HG02885 (cell line): Measurements from ENCODE around the gene C2CD2.

Experiments
- ATAC-seq: cut with Tn5 transposase; IDR thresholded peaks from one replicate; pipeline ENCODE4 v1.9.1; 2021; ENCODE audit warnings: mild to moderate bottlenecking; ENCODE audit not compliant: unreplicated experiment, poor library complexity

The C2CD2 gene

DNA sequence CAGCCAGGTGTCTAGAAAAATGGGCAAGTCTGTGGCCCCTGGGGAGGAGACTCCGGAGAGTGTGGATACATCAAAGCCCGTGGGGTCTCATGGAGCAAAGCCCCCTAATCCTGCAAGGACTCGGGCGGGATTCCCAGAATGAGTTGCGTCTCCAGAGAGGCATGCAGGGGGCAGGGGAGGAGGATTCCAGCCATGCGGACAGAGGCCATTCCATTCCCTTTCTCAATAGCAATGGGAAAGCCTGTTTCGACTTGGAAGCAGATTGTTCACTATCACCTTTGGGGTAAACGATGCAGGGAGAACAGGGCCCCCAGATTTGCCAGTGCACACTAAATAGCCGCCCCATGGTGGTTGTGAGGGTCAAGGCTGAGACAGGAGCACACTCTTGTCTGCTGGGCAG, 59.3 kb downstream of the C2CD2 start:
- ATAC-seq, result no peak

DNA sequence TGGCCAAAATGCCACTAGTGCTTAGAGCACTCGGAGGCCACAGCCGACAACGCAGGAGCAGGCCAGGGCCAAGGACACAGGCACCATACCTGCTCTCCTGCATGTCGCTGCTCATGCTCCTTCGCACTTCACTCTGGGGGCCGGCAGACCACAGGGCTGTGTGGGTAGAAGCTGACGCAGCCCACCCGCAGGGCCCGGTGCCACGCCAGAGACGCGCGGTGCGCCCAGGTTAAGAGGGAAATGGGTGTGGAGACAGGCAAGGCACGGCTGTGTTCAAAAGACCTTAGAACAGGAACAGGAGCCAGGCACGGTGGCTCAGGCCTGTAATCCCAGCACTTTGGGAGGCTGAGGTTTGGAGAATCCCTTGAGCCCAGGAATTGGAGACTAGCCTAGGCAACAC, 61.1 kb downstream of the C2CD2 start:
- no peak for ATAC-seq

DNA sequence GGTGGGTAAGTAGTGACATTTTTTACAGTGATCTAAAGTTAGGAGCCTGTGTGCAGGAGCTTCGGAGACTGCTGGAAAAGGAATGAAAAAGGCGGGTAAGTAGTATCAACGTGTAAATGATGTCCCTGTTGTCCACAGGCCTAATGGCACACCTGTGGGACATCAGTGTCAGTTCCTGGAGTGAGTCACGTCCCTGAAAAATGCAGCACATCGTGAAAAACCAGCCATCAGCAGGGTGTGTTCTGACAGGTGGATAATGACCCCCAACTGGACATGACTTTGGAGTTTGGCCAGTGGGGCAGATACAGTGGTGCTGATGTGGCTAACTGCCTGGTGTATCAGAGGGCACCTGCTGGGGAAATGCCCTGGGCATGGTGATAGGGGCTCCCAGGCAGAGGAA, 62.7 kb downstream of the C2CD2 start:
- ATAC-seq, result no peak

DNA sequence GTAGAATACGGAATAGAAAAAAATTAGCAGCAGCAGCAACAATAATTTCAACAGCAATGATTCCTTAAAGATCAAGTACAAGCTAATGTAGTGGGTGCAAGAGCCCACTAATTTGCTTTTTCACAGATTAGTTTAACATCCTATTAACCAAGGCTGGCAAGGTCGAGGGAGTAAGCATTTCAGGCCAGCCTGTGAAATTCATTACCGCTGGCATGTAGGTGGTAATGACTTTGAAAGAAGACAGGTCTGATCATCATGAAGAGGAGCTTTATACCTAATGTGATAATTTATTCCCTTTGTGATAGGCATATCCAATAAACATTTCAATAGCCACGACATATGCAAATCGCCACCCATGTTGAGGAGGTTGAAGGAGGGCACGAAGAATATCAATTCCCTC, 63.5 kb downstream of the C2CD2 start:
- ATAC-seq, result no peak

DNA sequence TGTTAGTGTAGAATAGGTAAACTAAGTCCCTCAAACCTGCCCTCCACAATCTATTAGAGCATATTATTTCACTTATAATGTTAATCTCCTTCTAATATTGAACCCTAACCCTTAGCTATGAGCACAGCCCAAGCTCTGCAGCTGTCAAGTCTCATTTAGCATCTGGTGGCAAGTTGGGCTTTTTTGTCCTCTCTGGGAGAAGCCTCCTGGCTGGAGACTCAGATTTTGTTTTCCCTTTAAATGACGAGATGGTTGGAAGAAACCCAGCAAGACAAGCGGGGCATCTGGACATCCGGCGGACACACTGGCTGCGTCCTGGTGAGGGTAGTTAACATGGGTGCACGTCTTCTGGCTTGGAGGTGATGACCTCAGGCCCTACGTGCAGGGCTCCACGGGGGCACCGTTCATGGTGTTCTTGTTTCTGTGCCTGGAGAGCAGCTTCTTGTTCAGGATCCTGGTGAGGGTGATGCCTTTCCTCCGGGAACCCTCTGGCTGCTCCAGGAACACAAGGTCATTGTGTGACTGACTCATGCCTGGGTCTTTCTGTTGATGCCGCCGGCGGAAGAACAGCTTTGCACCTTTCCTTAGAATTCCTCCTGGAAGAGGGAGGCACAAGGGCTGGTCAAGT, 65.0 kb downstream of the C2CD2 start:
- ATAC-seq, result no peak

DNA sequence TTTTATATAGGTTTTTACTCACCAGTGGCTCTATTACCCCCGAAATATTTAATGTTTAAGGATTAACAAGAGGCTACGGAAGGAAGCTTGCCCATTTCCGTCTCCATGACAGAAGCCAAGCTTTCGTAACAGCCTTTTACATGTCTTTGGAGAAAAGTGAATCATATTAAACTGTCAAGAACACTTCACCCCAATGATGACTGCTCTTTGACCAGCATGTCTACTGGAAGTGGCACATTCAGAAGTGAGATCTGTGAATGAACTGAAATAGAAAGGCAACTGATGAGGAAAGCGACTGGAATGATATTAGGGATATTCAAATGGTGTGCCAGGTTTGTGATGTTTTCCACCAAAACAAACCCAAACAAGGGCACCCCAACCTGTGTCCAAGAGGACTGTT, 66.2 kb downstream of the C2CD2 start:
- ATAC-seq, result no peak

DNA sequence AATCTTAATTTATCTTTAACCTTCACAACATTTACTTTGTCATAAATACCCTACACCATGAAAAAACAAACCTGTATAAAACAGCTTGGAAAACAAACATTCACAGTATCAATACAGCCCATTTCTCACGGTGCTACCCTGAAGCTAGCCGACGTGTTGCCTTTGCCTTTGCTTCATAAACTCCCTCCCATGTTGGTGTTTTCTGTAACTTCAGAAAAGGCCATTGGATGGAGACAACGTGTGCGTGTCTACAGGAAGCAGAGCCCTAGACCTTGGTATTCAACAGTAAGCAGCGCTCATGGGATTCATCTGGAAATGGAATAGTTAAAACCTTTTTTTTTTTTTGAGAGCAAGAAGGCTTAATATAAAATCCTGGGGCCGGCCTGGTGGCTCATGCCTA, 67.5 kb downstream of the C2CD2 start:
- no peak for ATAC-seq

DNA sequence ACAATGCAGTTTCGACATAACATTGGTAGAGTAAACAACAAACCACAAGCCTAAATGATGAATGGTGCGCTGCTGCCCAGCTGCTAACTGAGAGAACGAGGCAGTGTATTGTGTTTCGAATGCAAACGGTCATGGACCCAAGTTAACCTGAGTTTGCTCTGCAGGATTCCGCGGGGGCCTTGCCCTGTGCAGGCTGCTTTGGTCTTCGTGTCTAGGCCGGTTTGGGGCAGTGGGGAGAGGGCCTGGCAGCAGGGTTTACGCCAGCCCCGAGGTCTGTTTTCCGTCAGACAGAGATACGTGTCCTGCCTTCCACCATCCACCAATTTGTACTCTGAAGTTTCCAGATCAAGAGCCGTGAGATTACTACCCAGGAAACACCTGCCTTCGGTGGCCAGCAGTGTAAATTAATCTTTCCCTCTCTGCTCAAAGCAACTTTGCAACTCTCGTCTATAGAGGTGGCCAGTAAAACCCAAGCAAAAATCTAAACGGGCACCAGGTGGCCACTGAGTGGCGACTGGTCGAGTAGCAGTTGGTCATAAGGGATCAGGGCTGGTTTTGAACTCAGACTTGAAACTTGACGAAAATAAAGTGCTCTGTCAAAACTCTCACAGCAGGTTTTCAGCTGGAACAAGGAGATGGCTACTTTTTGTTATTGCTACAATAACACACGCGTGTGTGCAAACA, 68.3 kb downstream of the C2CD2 start:
- ATAC-seq, result no peak

DNA sequence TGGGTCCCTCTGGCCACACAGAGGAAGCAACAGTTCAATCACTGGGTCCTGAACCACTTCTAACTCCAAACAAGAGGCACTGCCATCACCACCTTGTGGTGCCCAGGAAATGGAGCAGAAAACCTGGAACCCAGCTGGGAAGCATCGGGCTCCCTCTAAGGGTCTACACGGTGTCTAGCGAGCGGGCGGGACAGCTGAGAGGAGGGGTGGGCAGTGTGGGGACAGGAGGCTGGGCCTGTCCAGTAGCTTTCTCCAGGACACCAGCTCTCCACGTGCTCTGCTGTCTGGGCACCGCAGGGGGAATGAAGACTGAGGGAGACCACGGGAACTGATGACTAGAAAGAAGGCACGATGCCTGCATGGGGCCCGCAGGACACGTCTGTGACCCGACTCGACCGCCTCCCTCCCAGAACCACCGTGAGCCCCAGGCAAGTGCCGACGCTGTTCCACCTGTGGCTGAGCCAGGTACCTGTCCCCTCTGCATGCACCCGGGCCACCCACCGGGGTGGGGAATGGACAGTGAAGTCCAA, 69.3 kb downstream of the C2CD2 start:
- no peak for ATAC-seq

DNA sequence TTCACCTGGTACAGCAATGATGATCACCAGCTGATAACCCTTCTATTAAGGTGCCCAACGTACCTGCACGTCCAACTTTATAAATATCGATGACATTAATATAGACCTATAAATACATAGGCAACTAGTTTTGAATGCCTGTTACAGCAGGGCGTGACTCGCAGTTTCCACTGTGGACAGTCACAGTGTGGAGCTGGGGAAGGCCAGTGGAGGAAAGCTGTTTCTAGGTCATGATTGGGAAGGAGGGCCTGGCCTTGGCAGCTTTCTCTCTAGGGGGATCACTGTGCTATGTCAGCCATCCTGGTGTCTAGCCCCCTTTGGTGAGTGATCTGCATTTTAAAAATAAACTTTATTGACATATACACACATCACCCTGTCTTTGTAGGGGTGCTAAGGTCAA, 70.2 kb downstream of the C2CD2 start:
- no peak for ATAC-seq

DNA sequence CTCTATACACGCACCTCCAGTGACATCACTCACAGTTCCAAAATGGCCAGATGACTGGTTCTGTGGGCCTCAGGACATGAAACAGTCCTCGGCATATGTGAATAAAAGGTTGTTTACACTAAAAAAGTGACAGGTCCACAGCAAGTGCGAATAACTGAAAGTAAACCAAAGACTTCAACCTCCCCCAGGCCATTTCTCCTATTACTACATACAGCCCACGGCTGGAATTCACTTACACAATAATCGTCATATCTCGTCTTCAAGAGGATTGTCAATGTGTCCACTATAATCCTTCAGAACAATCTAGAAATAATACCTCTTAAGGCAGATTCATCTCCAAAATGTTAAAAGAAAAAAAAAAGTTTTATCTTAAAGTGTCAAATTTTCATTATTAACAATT, 72.8 kb downstream of the C2CD2 start:
- no peak for ATAC-seq

DNA sequence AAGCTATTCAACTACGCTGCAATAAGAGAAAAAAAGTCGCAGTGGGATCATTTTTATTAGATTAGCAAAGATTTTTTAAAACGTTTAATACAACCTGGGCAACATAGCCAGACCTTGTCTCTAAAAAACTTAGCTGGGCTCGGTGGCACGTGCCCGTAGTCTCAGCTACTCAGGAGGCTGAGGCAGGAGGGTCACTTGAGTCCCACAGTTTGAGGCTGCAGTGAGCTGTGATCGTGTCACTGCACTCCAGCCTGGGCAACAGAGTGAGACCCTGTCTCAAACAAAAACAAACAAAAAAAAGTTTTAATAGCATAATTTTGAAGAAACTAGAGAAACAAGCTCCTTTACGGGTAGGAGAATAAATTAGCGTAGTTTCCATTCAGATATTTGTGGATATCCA, 73.7 kb downstream of the C2CD2 start:
- ATAC-seq, result no peak

DNA sequence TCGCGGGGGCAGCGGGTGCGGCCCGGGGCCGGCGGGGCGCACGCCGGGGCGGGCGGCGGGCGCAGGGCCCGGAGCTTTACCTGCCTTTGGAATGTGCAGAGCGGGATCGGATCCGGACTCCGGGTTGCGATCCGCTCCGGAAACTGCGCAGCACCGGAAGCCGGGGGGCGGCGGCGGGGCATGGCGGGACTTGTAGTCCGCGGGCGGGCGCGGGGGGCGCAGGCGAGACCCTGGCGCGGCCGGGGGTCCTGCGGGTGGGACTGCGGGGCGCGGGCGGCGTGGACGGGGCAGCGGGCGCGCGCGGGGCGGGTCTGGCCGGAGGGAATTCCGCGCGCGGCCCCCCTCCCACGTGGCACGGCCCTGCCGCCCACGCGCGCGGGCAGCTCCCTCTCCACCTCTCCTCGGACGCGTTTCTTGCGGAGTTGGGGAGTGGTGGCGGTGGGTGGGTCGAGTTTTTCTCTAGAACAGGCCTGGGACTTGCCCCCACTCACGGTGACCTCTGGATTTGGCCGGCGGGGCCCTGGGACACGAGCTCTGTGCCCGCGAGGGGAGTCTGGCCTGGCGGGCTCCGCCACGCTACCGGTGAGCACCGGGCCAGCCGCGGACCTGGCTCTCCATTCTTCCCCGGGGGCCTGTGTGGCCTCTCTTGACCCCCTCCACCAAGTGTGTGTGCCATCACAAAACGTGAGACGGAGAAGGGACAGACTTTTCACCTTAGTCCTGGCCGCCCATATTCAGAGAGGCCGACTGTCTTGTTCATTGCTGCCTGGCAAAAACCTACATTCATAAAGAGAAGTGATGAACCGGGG, 74.4 kb downstream of the C2CD2 start, which contains the start of gene PRDM15:
PRDM15 (minus strand) TSS at position 155 of the 809 bp plus-strand sequence. CDS start 18,981 bp downstream, outside the sequence.
- ATAC-seq, result peak; percentile 64

DNA sequence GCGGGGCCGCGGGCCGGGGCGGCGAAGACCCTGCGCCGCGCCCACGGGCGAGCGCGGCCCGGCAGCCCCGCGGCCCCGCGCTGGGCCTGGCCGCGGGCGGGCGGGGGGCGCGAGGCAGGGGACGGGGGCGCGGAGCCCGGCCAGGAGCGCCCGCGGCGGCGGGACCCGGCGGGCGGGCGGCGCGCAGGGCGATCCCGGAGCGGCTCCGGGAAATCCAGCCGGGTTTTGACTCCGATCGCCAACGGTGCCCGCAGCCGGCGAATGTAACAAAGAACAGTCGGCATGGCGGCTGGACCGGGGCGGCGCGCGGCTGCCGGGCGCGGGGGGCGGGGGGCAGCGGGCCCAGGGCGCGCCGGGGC, 75.0 kb downstream of the C2CD2 start:
- ATAC-seq, result peak; percentile 69

DNA sequence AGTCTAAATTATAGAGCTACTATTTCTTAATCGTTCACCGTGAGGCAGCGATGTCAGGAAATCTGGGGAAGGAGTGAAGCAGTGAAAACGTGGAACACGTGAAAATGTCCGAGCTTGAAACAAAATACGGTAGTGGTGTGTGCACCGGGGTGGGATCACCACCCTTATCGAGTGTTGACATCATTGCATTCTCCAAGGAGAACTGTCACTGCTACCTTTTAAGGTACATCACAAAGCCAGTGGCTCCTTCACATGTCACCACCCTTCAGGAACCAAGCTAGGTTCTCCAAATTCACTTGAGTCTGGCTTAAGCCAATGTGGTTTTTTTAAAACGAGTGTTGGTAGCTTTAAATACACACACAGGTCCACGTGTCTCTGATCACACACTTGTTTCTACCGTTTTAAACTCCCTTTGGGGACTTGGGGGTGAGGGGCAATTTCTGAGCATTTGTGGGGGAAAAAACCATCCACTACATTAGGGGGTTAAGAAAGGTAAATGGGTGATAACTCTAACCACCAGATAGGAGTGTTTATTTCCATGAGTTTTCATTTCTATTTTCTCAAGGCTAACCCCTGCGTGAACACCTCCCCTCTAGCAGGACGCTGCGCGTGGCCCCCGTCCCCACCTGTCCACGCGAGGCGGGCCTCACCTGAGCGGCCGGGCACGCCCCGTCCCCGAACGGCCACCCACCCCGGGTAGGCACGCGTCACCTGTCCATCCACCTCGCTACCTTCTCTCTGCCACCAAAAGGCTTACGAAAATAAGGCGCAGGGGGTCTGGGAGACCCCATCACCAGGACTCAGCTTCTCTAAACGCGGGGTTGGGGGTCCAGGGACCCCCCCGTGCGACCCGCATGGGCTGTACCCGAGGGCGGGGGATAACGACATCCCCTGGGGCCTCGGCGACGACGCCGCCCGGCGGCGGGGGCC, 75.7 kb downstream of the C2CD2 start:
- ATAC-seq, result peak; percentile 38

DNA sequence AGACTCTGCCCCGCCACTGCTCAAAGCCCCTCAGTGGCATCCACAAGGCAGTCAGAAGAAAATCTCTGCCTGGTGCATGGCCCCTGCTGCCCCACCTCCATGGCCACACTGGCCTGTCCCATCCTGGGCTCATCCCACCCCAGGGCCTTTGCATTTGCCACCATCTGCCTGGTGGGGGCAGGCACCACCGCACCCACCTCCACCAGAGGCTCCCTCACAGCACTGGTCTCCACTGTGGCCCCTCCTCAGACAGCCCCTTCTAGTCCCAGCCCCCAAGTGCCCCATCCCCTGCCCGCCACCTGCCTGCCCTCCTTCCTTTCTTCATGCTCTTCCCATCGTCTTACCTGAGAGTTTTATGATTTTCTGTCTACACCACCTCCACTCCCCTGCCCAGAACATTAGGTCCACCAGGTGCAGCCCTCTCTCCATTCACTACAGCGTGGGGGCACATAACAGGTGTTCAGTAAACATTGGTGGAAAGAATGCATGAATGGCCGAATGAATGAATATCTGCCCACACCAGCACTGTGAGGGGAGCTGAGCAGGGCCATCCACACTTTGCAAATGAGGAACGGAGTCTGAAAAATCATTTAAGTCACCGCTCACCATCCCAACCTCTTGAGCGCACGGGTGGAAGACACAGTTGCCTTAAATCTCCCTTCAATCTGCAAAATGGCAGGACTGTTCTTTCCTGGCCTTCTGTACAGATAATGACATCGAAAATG, 76.7 kb downstream of the C2CD2 start:
- no peak for ATAC-seq

DNA sequence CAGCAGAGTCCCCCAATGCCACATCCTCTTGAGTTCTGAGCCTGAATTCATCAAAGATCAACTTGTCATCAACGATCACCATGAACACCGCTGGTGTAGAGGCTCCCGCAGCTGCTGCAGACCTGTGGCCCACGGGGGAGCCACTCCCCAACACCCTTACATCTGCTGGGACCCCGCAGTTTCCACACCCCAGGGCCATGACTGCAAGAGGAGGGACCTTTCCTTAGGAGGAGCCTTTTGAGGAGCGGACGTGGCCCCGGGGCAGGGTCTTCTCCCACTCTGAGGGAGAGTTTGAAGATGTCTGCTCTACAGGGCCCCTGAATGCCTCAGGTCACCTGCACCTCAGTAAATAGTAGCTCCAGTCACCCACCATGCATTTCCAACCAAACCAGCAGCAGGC, 77.4 kb downstream of the C2CD2 start:
- no peak for ATAC-seq

DNA sequence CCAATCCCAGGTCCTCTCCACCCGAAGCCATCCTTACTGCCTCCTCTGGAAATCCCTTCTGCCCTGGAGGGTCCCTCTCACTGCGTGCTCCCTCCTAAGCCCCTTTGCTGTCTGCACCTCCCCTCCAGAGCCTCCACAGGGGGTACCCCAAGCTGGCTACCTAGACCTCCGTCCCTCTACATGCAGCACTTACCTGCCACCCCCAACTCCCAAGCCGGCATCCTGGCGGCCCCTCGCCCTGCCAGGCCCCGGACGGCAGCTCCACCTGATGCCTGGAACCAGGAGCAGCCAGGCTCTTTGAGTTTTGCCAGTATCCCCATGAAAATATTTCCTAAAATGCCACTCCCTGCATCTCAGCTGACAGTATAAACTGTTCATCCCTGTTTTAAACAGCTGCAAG, 78.7 kb downstream of the C2CD2 start:
- no peak for ATAC-seq

DNA sequence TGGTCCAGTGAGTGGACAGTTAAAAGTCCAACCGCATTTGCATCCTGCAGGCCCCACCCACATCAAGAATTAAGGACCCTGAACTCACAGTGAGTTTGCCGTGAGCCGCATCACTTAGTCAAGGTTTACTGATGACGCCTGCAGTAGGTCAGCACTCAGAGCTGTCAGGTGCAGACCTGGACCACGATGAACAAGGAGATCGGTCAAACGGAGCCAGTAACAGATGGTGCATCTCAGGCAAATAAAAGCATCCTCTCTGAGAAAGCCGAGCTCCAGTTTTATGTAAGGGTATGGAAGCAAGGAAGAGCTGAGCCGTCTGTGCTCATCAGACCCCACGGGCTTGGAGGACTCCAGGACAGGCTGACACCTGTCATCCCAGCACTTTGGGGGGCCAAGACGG, 79.2 kb downstream of the C2CD2 start:
- ATAC-seq, result no peak

DNA sequence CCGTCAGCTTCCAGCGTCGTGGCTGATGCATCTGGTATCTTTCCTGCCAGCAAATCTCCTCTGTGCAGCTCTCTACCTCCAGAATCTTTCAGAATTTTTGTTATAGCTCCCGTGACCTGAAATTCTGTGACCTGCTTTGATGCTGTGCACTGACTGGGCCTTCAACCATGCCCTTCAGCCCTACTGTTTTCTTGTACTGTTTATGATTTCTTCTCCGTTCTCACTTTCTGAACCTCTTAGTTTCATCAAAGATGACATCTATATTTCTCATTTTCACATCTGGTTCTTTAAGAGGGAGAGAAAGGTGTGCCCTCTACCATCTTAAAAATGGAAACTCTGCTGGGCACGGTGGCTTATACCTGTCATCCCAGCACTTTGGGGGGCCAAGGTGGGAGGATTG, 80.4 kb downstream of the C2CD2 start:
- no peak for ATAC-seq
